HG02571 (cell line): ENCODE data around the gene MAP3K2.
"Not testable (repeated sequence)": the region's sequence is repeated elsewhere in the genome, so short reads cannot be mapped to it uniquely, and the experiment has no call there.

Source experiments
- ATAC-seq: cut with Tn5 transposase; IDR thresholded peaks from one replicate; pipeline ENCODE4 v1.9.1; 2021; ENCODE audit warnings: mild to moderate bottlenecking, moderate library complexity; ENCODE audit not compliant: unreplicated experiment

Gene MAP3K2

GRCh38 chr2:127353873-127354676, 33.7 kb downstream of the MAP3K2 start:
- ATAC-seq: not testable (repeated sequence)

DNA sequence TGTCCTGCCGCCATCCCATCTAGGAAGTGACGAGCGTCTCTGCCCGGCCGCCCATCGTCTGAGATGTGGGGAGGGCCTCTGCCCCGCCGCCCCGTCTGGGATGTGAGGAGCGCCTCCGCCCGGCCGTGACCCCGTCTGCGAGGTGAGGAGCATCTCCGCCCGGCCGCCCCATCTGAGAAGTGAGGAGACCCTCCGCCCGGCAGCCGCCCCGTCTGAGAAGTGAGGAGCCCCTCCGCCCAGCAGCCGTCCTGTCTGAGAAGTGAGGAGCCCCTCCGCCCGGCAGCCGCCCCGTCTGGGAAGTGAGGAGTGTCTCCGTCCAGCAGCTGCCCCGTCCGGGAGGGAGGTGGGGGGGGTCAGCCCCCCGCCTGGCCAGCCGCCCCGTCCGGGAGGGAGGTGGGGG, 34.6 kb downstream of the MAP3K2 start:
- not testable (repeated sequence) for ATAC-seq

GRCh38 chr2:127351603-127352002, 36.2 kb downstream of the MAP3K2 start:
- ATAC-seq: no peak

- ATAC-seq: no peak
Observed at GRCh38 chr2:127348426-127349000, 39.3 kb downstream of the MAP3K2 start.

GRCh38 chr2:127347734-127348392, 39.9 kb downstream of the MAP3K2 start:
- ATAC-seq: no peak

- ATAC-seq: no peak
Observed at GRCh38 chr2:127347015-127347414, 40.8 kb downstream of the MAP3K2 start.

DNA sequence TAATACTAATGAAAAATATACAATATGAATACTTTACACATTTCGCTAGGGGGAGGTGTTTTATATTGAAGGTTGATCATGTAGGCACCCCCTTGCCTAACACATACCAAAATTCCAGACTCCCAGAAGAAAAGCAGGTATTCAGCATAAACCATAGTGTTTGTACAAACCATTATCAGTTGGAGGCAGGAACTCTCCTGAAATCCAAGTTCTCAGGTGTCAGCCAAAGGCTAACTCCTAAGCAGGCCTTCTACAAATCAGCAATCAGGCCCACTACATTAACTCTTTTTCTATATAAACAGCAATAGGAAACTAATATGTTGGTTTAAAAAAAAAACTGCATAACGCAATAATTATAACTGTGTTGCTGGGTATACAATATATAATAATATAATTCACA, 44.5 kb downstream of the MAP3K2 start:
- no peak for ATAC-seq

GRCh38 chr2:127342101-127342500, 45.7 kb downstream of the MAP3K2 start:
- ATAC-seq: no peak

DNA sequence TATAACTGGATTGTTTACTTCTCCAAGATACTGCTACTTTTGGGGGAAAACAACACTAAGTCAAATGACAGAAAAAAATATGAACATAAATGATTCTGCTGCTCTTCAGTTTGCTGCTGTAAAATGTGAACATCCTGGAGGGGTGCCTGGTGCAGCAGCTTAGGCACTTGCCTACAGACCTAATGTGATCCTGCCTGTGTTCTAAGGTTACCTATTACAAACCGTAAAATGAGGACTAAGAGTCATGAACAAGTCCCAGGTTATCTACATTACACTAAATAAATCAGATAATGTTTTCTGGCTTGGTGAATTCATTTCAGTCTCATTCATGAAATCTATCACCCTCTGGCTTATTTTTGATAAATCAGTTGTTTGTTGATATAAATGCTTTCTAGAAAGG, 55.4 kb downstream of the MAP3K2 start:
- ATAC-seq: no peak

GRCh38 chr2:127330753-127331152, 57.0 kb downstream of the MAP3K2 start:
- ATAC-seq: no peak

- no peak for ATAC-seq
Observed at GRCh38 chr2:127326289-127326945, 61.4 kb downstream of the MAP3K2 start.

DNA sequence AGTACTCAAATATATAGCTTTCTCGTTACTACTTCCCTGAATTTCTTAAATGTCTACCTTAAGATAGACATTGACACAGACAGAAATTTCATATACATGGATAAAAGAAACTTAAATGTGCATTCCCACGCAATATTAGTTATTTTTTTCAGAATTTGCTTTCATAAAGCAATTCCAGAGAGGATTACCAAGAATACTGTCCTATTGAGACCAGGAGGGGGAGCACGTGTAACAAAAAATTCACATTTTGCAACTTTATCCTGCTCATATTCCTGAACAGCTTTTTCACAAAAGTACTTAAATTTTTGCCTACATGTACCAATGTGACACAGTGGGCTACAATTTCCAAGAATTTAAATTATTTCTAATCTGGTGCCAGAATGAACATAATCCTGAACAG, 63.1 kb downstream of the MAP3K2 start:
- ATAC-seq: no peak

GRCh38 chr2:127321303-127321702, 66.5 kb downstream of the MAP3K2 start:
- ATAC-seq: no peak

DNA sequence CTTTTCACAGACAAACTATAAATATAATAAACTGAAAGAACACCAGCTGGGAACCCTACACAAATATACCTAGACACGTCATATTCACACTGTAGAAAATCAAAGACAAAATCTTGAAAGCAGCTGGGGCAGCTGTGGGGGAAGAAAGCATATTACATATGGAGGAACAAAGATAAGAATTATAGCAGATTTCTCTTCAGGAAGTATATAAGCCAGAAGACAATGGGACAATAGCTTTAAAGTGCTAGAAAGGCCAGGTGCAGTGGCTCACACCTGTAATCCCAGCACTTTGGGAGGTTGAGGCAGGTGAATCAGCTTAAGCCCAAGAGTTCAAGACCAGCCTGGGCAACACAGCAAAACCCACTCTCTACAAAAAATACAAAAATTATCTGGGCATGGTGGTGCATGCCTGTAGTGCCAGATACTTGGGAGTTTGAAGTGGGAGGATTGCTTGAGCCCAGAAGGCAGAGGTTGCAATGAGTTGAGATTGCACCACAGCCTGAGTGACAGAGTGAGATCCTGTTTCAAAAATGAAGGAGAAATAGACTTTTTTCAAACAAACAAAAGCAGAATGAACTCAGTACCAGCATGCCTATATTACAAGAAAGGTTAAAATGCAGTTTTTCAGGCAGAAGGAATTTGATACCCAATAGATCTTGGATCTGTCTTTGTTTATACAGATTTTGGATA, 67.0 kb downstream of the MAP3K2 start:
- ATAC-seq: no peak

GRCh38 chr2:127320067-127320466, 67.7 kb downstream of the MAP3K2 start:
- no peak for ATAC-seq

GRCh38 chr2:127314193-127314988, 73.4 kb downstream of the MAP3K2 start:
- no peak for ATAC-seq

DNA sequence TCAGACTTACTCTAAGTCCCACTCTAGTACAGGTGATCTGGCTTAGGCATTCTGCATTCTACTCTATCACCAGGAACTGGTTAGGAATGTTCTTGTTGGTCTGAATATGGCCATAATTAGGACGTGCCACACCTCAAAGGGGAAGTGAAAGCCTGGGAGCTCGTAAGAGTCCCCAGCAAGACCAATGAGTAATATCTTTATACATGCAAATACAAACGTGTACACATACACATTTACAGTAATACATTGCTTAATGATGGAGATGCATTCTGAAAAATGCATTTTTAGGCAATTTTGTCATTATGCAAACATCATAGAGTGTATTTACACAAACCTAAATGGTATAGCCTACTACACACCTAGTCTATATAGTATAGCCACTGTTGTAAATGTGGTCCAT, 74.4 kb downstream of the MAP3K2 start:
- peak; percentile 96 for ATAC-seq

DNA sequence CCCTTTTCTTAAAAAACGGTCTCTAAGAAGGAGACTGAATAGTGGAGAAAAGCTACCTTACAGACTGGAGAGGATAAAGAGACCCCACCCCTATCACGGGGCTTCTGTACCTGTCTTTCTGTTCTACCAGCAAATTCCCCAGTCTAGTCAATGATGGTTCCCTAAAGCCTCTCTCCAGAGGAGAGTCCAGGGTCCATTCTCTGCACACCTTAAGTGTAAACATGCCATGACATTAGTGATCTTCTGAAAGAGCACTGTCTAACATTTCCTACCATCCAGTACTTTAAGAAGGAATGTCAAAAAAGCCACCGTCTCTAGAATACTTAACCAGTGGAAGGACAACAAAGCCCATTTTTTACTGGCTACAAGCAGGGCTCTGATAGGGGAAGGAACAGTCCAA, 76.8 kb downstream of the MAP3K2 start:
- ATAC-seq: no peak

GRCh38 chr2:127309468-127309867, 78.3 kb downstream of the MAP3K2 start:
- ATAC-seq: no peak

- no peak for ATAC-seq
Observed at GRCh38 chr2:127308586-127309138, 79.1 kb downstream of the MAP3K2 start.
